Spleen (tissue), 13 donors: Measurements from ENCODE around the gene KPNA1. TPM values are rescaled to one million over a fixed set of nuclear protein-coding genes. Genes with fewer than 3 reads are reported as not detected.

Experiments used
- DNase-seq: peaks from one replicate; pipeline ENCODE4 v3.0.0-alpha.2; 2020
- H3K27ac ChIP-seq, 8 donors: fragments of 200-600 bp; sonication (generic) in 7 of 8; 1 replicate in 4 of 8; 2 replicates in 4 of 8; pipeline versions ENCODE4 v1.5.0 to v1.8.0; 2016 to 2021; ENCODE audit warnings: inconsistent platforms in 4 of 8, mild to moderate bottlenecking in 4 of 8, moderate library complexity in 1 of 8
- H3K27me3 ChIP-seq, 7 donors: fragments of 200-600 bp; sonication (generic) in 6 of 7; replicated peaks in 1 of 7; 1 replicate in 4 of 7; 2 replicates in 3 of 7; pipeline versions ENCODE4 v1.5.0 to v1.8.0; 2016 to 2021; ENCODE audit warnings: inconsistent platforms in 3 of 7, mild to moderate bottlenecking in 1 of 7
- H3K36me3 ChIP-seq, 6 donors: fragments of 200-600 bp; sonication (generic) in 5 of 6; 1 replicate in 4 of 6; 2 replicates in 2 of 6; pipeline versions ENCODE4 v1.5.0 to v1.8.0; 2016 to 2021; ENCODE audit warnings: inconsistent platforms in 2 of 6
- H3K4me1 ChIP-seq, 6 donors: fragments of 200-600 bp; sonication (generic) in 5 of 6; 1 replicate in 3 of 6; 2 replicates in 3 of 6; pipeline versions ENCODE4 v1.5.0 to v1.8.0; 2016 to 2021; ENCODE audit warnings: inconsistent platforms in 3 of 6
- H3K4me3 ChIP-seq, 8 donors: fragments of 200-600 bp; sonication (generic) in 7 of 8; 1 replicate in 4 of 8; 2 replicates in 4 of 8; pipeline versions ENCODE4 v1.5.0 to v1.8.0; 2016 to 2021; ENCODE audit warnings: inconsistent platforms in 4 of 8, mild to moderate bottlenecking in 4 of 8, moderate library complexity in 2 of 8
- H3K9me3 ChIP-seq, 8 donors: fragments of 200-600 bp; sonication (generic) in 7 of 8; 1 replicate in 4 of 8; 2 replicates in 4 of 8; pipeline versions ENCODE4 v1.5.0 to v1.8.0; 2016 to 2021; ENCODE audit warnings: inconsistent platforms in 4 of 8
- CTCF ChIP-seq, 11 experiments: fragments of 200-600 bp in 7 of 11; fragments of 450-650 bp in 4 of 11; sonication (generic) in 4 of 11; IDR thresholded peaks in 8 of 11; conservative IDR thresholded peaks in 3 of 11; 1 replicate in 7 of 11; 2 replicates in 4 of 11; pipeline versions ENCODE4 v1.4.0 to v1.8.0; 2016 to 2021; ENCODE audit warnings: antibody characterized with exemption in 11 of 11, inconsistent platforms in 4 of 11, mild to moderate bottlenecking in 1 of 11
- POLR2A ChIP-seq, 3 donors: fragments of 450-650 bp; IDR thresholded peaks; one replicate each; pipeline ENCODE4 v1.5.1; 2017; ENCODE audit warnings: antibody characterized with exemption in 3 of 3, mild to moderate bottlenecking in 1 of 3
- POLR2AphosphoS5 ChIP-seq, 3 donors: sonication (generic); formaldehyde crosslinking; IDR thresholded peaks; one replicate each; pipeline ENCODE4 v1.5.1; 2017; ENCODE audit warnings: antibody characterized with exemption in 3 of 3
- WGBS, 5 donors: extraction: QIAGEN DNeasy Blood & Tissue Kit in 3 of 5; methylation state at CpG; one replicate each; pipeline versions ENCODE4 v1.1.5 to v1.1.7; 2013 to 2018; 5-methylcytosine and 5-hydroxymethylcytosine counted together
- intact Hi-C: fragments of 100-400 bp; cut with DNase I; formaldehyde crosslinking; loops from one replicate; pipeline ENCODE4 v1.15.0; 2023; ENCODE audit warnings: low total_unique reads
- long read RNA-seq, 2 donors: transcript quantifications; one replicate each; lab custom pipeline, GENCODE V29; 2026
- polyA plus RNA-seq, 3 donors: library from polyadenylated mRNA; stranded (reverse); fragments of 200-250 nt; gene quantifications; one replicate each; pipeline ENCODE4 v1.2.1, GENCODE V29; 2013
- total RNA-seq, 7 donors: library from RNA; depleted of rRNA in 3 of 7; stranded (reverse); fragments of >200 nt in 3 of 7; fragmentation: NEBNext Ultra II Directional in 4 of 7; extraction: Animal tissue kit (Norgen Biotek cat#: 25700) in 4 of 7; gene quantifications; one replicate each; pipeline versions ENCODE4 v1.1.0 to v1.2.1, GENCODE V29; 2016 to 2021
- donor health status: healthy with polysubstance abuse.
- donor health status: DM: no; HTN: no; CAD: no; lungs with moderate emphysema.
- donor health status: DM: no; HTN: no; CAD: no.
- donor health status: Bipolar disorder and iron deficiency.
- donor health status: healthy.
- donor health status: DM: no; HTN: no; CAD: no.
- donor health status: DM: yes; HTN: yes; CAD: no.

KPNA1 gene
- total RNA-seq (10 to 100 TPM; 39.3 to 74.4 (median 61.0) TPM), polyA plus RNA-seq (10 to 100 TPM in 1 of 3 donors, 1 to 10 TPM in 2; 8.5 to 10.4 (median 9.2) TPM)
- long read RNA-seq, donor 1, full-length matches to known transcripts = 8 of 8 reads
- long read RNA-seq, donor 1, partial matches to known transcripts = 0 of 8 reads
- long read RNA-seq, donor 1, other reads (novel, unspliced or antisense) = 0 of 8 reads
- long read RNA-seq, donor 2, full-length matches to known transcripts = 6 of 6 reads
- long read RNA-seq, donor 2, partial matches to known transcripts = 0 of 6 reads
- long read RNA-seq, donor 2, other reads (novel, unspliced or antisense) = 0 of 6 reads

- Histone ChIP-seq H3K27ac (peak within 1 kb of the TSS; percentile 94 to 99 (median 98)), H3K4me3 (peak within 1 kb of the TSS; percentile 65 to 93 (median 84)), H3K4me1 (peaks cover 6 to 53% (median 34%) of the 10 kb centered on the region in 6 donors), H3K36me3 (no peaks in the 10 kb centered on the region), H3K9me3 (peaks cover 0 to 7% (median 5%) of the 10 kb centered on the region in 8 donors), H3K27me3 (no peaks in the 10 kb centered on the region)
- DNase-seq = peak; percentile 98
- TF ChIP-seq POLR2A (IDR thresholded peaks at IDR 0.05) (peak; percentile 82 to 92 (median 82)), CTCF (IDR thresholded peaks at IDR 0.05 in 8 of 11, conservative IDR thresholded peaks at IDR 0.05 in 3 of 11) (peak in 1 of 11 experiments; percentile 11), POLR2AphosphoS5 (IDR thresholded peaks at IDR 0.05) (peak; percentile 99)
- intact Hi-C loops = no loop called here
- WGBS, 5 donors = 0 to 1% (median 1%) methylated on average over 65 to 109 of the region's 109 CpGs
These were observed at the start of gene KPNA1 for GRCh38 chr3:122514123-122515019. Gene KPNA1, minus strand, starts transcription at chr3:122514939. Its CDS starts 18,374 bp downstream, at chr3:122496565.

- H3K9me3 ChIP-seq = no peaks in the 10 kb centered on the region
- 0 to 1% (median 1%) methylated on average over 29 to 56 of the region's 56 CpGs for WGBS, 5 donors
- intact Hi-C loops = no loop called here
- H3K27me3 ChIP-seq = no peaks in the 10 kb centered on the region
- DNase-seq = peak; percentile 96
- H3K27ac ChIP-seq = peak within 1 kb of the TSS; percentile 94 to 99 (median 97)
- TF ChIP-seq CTCF (IDR thresholded peaks at IDR 0.05 in 8 of 11, conservative IDR thresholded peaks at IDR 0.05 in 3 of 11) (peak in 1 of 11 experiments; percentile 22), POLR2AphosphoS5 (IDR thresholded peaks at IDR 0.05) (peak; percentile 91 to 97 (median 94)), POLR2A (IDR thresholded peaks at IDR 0.05) (peak in 2 of 3 donors; percentile 35 to 68)
- H3K36me3 ChIP-seq = peaks cover 0 to 54% (median 32%) of the 10 kb centered on the region in 6 donors
- H3K4me3 ChIP-seq = peak within 1 kb of the TSS; percentile 60 to 95 (median 82)
- peaks cover 37 to 94% (median 87%) of the 10 kb centered on the region in 6 donors for H3K4me1 ChIP-seq
These were observed 49.6 kb upstream of the KPNA1 start, which contains the start of the genes DTX3L and PARP9 for GRCh38 chr3:122564155-122564912. Gene DTX3L, plus strand, starts transcription at chr3:122564338. Its CDS starts 89 bp downstream, at chr3:122564427. Gene PARP9, minus strand, starts transcription at chr3:122564300. Its CDS starts 4,680 bp downstream, at chr3:122559620.

- peak overlapping the region; percentile 94 to 99 (median 97) for H3K27ac ChIP-seq
- peaks cover 37 to 87% (median 81%) of the 10 kb centered on the region in 6 donors for H3K4me1 ChIP-seq
- H3K9me3 ChIP-seq = no peaks in the 10 kb centered on the region
- WGBS, 5 donors = 2 to 9% (median 7%) methylated on average over 5 of the region's 5 CpGs
- H3K36me3 ChIP-seq = peaks cover 0 to 54% (median 32%) of the 10 kb centered on the region in 6 donors
- no peak for DNase-seq
- intact Hi-C loops = loop anchor here (2.0 kb wide), 1 partner anchor 115 kb away; no protein-coding TSS in a partner anchor
- H3K4me3 ChIP-seq = peak overlapping the region; percentile 60 to 95 (median 82)
- H3K27me3 ChIP-seq = no peaks in the 10 kb centered on the region
- TF ChIP-seq POLR2A (IDR thresholded peaks at IDR 0.05) = no peak
- no peak for TF ChIP-seq POLR2AphosphoS5 (IDR thresholded peaks at IDR 0.05)
- no peak for TF ChIP-seq CTCF (IDR thresholded peaks at IDR 0.05 in 8 of 11, conservative IDR thresholded peaks at IDR 0.05 in 3 of 11)
These were observed 48.9 kb upstream of the KPNA1 start for GRCh38 chr3:122563717-122564025.
